DMS153 (cell line): ENCODE measurements around the gene NT5DC4.
A peak's percentile ranks its signal among the peaks of the same experiment; 100 is the strongest.

Experiments
- DNase-seq: peaks from one replicate; lab custom pipeline; 2025; lab: John Stamatoyannopoulos, UW

The NT5DC4 gene

GRCh38 chr2:112723547-112723940 is 2.7 kb downstream of the NT5DC4 start:
- DNase-seq = no peak

GRCh38 chr2:112723995-112724394 is 3.2 kb downstream of the NT5DC4 start:
- DNase-seq = no peak

GRCh38 chr2:112724591-112725525 is 4.0 kb downstream of the NT5DC4 start:
- no peak for DNase-seq

- no peak for DNase-seq
Measured at GRCh38 chr2:112725545-112726457, 5.0 kb downstream of the NT5DC4 start.

GRCh38 chr2:112726487-112727190 is 5.8 kb downstream of the NT5DC4 start:
- peak; percentile 84 for DNase-seq

GRCh38 chr2:112727276-112728028 is 6.6 kb downstream of the NT5DC4 start:
- no peak for DNase-seq

GRCh38 chr2:112728029-112728362 is 7.2 kb downstream of the NT5DC4 start:
- DNase-seq = no peak

- no peak for DNase-seq
Measured at GRCh38 chr2:112728378-112729175, 7.8 kb downstream of the NT5DC4 start.

GRCh38 chr2:112730216-112730615 is 9.4 kb downstream of the NT5DC4 start:
- no peak for DNase-seq

- DNase-seq = no peak
Measured at GRCh38 chr2:112730791-112731190, 10.0 kb downstream of the NT5DC4 start.

GRCh38 chr2:112731479-112731878 is 10.7 kb downstream of the NT5DC4 start:
- no peak for DNase-seq

- no peak for DNase-seq
Measured at GRCh38 chr2:112733456-112733855, 12.6 kb downstream of the NT5DC4 start.

- DNase-seq = no peak
Measured at GRCh38 chr2:112733871-112734270, 13.1 kb downstream of the NT5DC4 start.

- no peak for DNase-seq
Measured at GRCh38 chr2:112737542-112738232, 16.9 kb downstream of the NT5DC4 start.

- DNase-seq = no peak
Measured at GRCh38 chr2:112740527-112740926, 19.7 kb downstream of the NT5DC4 start.

- peak; percentile 36 for DNase-seq
Measured at GRCh38 chr2:112749755-112750559, 29.1 kb downstream of the NT5DC4 start.

- no peak for DNase-seq
Measured at GRCh38 chr2:112750560-112750843, 29.7 kb downstream of the NT5DC4 start.

GRCh38 chr2:112751451-112752197 is 30.8 kb downstream of the NT5DC4 start:
- DNase-seq = no peak

GRCh38 chr2:112752667-112753066 is 31.8 kb downstream of the NT5DC4 start:
- no peak for DNase-seq
